GM19455 (cell line): ENCODE measurements around the gene USB1.
"Not testable (repeated sequence)": the region's sequence is repeated elsewhere in the genome, so short reads cannot be mapped to it uniquely, and the experiment has no call there.

Experiments used
- ATAC-seq: cut with Tn5 transposase; IDR thresholded peaks from one replicate; pipeline ENCODE4 v1.9.1; 2021; ENCODE audit not compliant: unreplicated experiment

The USB1 gene

DNA sequence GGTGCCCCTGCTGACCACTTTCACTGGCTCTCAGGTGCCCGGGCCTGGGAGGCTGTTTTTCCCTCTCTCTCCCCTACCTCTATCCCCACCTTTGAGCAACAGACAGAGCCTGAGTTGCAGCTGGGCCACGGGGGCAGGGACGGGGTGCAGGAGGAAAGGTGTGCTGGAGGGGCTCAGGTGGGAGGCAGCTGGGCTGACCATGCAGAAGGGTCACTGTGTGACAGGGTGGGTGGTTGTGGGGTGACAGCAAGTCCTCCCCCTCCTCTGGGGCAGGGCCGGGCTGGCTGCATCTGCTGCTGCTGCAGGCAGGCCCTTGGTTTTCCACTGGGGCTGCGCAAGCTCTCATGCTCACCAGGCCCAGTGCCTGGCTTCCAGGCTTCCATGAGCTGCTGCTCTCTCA is 7.3 kb upstream of the USB1 start:
- ATAC-seq, result no peak

DNA sequence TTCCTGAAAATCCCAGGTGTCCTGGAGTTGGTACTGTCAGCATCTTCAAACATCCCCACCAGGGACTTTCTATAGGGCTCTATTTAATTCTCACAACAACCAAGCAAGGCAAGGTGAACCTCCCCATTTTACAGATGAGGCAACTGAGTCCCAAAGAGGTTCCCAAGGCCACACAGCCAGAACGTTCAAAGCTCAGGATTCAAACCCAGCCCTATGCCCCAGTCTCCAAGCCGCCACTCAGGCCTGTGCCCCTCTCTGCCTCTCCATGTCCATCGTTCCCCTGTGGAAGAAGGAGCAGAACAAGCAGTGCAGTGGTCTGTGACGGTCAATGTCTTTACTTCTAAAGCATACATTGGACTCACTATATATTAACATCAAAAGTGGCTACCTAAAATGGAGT is 6.8 kb upstream of the USB1 start:
- ATAC-seq, result no peak

GRCh38 chr16:57994778-57995177 is 6.4 kb upstream of the USB1 start:
- no peak for ATAC-seq

- no peak for ATAC-seq
Measured at GRCh38 chr16:57995721-57996405, 5.3 kb upstream of the USB1 start.

DNA sequence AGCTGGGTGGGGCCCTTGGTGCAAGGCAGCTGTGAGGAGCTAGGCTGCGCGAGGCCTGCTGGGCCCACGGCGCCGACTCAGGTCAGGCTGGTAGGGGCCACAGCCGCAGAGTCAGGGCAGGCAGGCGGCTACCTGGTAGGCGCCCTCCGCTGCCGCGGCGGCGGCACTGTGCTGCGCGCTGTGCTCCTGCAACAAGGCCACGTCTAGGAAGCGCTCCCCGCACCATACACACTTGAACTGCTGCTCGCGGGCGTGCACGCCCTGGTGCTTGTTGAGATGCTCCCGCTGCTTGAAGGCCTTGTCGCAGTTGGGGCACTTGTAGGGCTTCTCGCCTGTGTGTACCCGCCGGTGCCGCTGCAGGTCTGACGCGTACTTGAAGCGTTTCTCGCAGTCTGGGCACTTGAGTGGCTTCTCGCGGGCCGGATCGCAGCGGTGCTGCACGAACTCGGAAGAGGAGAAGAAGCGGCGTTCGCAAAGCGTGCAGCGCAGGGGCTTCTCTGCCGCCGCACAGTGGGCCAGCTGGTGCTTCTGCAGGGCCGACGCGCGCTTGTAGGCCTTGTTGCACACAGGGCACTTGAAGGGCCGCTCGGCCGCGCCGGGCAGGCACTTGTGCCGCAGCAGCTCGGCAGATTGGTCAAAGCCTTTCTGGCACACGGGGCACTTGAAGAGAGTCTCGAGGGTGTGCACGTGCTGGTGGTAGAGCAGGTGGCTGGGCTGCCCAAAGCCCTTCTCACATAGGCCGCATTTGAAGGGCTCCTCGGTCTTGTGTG is 4.6 kb upstream of the USB1 start:
- ATAC-seq, result no peak

GRCh38 chr16:57997176-57997527 is 4.1 kb upstream of the USB1 start:
- no peak for ATAC-seq

DNA sequence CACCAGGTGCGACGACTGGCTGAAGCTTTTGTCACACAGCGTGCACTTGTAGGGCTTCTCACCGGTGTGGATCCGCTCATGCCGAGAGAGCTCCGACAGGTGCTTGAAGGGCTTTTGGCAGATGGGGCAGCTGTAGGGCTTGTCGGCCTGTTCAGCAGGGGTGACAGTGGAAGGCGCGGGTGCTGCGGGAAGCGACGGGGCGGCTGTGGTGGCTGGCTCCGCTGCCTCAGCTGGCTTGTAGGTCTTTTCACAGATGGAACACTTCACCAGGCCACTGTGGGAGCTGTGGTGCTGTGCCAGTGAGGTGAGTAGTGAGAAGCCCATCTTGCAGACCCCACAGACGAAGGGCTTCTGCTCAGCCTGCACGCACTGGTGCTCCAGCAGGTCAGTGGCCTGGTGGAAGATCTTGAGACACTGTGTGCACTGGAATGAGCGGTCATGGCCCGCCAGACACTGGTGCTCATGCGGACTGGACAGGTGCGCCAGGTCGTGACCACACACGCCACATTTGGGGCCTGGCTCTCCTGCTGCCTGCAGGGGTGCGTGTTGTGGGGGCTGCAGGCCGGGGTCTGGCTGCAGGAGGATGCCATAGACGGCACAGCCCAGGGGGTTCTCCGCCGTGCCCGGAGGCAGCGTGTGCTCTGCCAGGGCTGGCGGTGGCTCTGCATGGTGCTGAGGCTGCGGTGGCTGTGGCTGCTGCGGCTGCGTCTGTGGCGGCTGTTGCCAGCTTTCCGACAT is 3.5 kb upstream of the USB1 start:
- ATAC-seq, result no peak

GRCh38 chr16:57998486-57998885 is 2.7 kb upstream of the USB1 start:
- no peak for ATAC-seq

DNA sequence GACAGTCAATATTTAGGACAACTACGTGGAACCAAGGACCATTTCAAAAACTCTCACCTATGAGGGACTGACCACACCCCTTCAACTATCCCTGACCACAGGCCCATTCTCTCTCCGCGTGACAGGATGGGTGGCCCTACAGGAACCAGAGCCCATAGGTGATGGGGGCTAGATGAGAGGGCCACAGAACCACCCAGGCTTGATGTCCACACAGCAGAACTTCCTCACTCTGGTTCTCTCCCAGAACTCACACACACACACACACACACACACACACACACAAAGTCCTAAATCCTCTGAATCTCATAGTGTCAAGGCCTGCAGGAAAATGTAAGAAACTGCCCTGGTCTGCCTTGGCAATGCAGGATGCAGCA is 2.2 kb upstream of the USB1 start:
- ATAC-seq, result no peak

GRCh38 chr16:57999366-57999970 is 1.7 kb upstream of the USB1 start:
- peak; percentile 0 for ATAC-seq

DNA sequence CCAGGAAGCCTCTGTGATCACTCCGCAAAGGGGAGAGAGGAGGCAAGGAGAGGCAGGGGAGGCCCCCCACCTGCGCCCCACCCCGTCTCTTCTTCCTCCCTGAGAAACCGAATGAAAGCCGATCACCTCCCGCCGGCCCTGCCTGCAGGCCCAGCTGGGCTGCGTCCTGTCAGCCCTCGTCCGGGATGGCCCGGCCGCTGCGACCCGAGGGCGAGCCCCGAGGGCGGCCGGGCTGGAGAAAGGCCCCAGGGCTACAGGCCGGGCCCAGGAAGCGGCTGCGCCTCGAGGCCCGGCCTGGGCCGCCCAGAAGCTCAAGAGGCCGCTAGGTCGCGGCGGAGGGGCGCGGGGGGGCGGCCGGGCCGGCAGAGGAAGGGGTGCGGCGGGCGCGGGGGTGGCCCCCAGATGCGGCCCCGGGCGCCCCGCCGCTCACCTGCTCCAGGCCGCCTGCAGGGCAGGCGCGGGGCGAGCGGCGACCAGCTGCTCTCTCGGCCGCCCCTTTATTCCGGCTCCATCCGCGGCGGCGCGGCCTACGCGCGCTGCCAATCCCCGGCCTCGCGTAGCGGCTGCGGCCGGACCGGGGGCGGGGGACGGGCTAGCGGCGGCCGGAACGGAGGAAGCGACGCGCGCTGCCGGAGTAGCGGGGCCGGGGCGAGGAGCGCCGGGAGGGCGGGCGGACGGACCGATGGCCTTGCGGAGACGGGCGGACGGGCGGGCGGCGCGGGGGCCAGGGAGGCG is 1.1 kb upstream of the USB1 start, which contains the start of gene ZNF319:
Gene ZNF319, minus strand, starts transcription at position 702 of the 735 bp plus-strand sequence. CDS start 2,407 bp downstream, outside the sequence.
- peak; percentile 19 for ATAC-seq

DNA sequence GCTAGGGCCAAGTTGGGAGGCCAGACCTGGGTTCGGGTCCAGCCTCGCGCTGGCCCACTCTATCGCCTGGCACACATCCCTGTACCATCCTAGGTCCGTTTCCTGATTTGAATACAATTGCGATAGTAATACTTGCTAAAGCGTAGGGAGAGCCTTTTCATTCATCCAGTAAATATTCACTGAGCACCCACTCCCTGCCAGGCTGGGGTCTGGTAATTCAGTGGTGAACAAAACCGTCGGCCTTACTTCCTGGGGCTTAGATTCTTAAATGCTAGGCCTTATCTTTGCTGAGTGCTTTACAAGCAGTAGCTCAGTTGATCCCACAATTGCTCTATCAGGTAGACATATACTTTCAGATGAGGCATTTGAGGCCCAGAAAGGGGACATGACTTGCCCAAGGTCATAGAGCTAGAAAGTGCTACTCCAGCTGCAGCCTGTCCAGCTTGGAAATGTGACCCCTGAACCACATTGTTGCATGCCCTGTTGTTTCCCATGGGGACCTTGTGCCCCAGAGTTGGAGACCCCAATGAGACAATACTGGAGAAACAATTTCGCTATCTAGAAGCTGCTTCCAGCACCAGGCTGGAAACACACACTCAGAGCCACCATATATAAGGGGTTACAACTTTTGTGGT is 691 bp downstream of the USB1 start:
- ATAC-seq, result no peak

DNA sequence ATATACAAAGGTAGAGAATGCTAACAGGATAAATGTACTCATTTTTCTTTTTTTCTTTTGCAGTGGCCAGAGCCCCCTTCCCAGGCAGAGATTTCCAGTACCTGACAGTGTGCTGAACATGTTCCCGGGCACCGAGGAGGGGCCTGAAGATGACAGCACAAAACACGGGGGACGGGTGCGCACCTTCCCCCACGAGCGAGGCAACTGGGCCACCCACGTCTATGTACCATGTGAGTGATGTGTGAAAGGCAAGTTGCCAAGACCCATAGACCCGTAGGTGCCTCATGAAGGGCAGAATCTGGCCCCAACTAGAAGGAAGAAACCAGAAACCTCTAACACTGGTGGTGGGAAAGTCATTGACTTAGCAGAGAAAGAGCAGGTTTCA is 1.2 kb downstream of the USB1 start:
- ATAC-seq, result no peak

GRCh38 chr16:58002936-58003335 is 1.7 kb downstream of the USB1 start:
- no peak for ATAC-seq

- ATAC-seq, result not testable (repeated sequence)
Measured at GRCh38 chr16:58004736-58005135, 3.5 kb downstream of the USB1 start.

- ATAC-seq, result no peak
Measured at GRCh38 chr16:58009856-58010416, 8.7 kb downstream of the USB1 start.

DNA sequence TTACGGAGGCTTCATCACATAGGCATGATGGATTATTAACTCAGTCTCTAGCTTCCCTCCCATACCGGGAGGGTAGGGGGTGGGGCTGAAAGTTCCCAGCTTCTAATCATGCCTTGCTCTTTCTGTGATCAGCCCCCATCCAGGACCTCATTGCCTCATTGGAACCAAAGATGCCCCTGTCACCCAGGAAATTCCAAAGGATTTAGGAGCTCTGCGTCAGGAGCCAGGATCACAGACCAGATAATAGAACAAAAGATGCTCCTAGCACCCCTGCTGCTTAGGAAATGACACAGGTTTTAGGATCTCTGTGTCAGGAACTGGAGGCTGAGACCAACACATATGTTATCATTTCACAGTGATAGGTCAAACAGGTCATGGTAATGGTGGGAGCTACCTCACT is 9.7 kb downstream of the USB1 start:
- ATAC-seq, result no peak

DNA sequence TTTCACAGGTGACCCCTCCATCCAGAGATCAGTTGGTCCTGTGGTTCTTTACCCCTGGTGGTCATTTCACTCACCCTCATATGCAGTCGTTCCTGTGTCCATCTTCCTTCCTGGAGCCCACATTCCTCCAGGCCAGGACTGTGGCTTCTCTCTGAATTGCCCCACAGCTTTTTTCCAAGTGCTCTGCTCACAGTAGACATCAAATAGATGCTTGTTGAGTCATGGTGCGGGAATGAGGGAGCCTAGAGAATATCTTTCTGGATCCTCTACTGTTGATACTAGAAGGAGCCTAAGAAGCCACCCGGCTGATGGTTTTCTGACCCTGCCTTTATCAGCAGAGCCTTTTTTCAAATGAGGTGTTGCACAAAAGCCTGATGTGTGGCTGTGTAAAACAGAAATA is 10.4 kb downstream of the USB1 start:
- no peak for ATAC-seq

GRCh38 chr16:58012481-58012880 is 11.3 kb downstream of the USB1 start:
- no peak for ATAC-seq
